GM20431 (cell line): Measurements from ENCODE around the gene PKD2L1.
"Not testable (repeated sequence)": the region's sequence is repeated elsewhere in the genome, so short reads cannot be mapped to it uniquely, and the experiment has no call there.

Experiments
- in situ Hi-C: fragments of 300-500 bp; cut with MseI, MboI; formaldehyde crosslinking; loops from one replicate; pipeline ENCODE4 v1.15.0; 2020; ENCODE audit warnings: low sequenced_read_pairs; ENCODE audit not compliant: unreplicated experiment

PKD2L1 gene

DNA sequence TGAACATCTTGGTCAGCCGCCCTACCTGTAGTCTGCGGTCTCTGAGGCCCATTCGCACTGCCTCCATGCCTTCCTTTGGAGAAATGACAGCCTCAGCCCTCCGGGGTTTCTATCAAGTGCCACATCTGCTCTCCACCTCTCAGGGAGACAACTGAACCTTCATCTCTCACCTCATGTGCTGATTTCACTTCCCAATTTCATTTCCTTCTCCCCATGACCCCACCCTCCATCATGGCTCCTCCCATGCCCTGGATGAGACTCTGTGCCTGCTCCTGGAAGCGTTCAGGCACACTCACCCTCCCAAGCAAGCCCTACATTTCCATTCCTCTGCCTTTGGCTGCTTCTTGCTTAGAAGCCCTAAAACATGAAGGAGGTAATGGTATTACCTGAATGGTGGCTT is 9.2 kb upstream of the PKD2L1 start:
- in situ Hi-C loops, result no loop called here

- in situ Hi-C loops, result no loop called here
Measured at GRCh38 chr10:100338434-100339036, 8.5 kb upstream of the PKD2L1 start.

- in situ Hi-C loops, result no loop called here
Measured at GRCh38 chr10:100334762-100335161, 4.7 kb upstream of the PKD2L1 start.

DNA sequence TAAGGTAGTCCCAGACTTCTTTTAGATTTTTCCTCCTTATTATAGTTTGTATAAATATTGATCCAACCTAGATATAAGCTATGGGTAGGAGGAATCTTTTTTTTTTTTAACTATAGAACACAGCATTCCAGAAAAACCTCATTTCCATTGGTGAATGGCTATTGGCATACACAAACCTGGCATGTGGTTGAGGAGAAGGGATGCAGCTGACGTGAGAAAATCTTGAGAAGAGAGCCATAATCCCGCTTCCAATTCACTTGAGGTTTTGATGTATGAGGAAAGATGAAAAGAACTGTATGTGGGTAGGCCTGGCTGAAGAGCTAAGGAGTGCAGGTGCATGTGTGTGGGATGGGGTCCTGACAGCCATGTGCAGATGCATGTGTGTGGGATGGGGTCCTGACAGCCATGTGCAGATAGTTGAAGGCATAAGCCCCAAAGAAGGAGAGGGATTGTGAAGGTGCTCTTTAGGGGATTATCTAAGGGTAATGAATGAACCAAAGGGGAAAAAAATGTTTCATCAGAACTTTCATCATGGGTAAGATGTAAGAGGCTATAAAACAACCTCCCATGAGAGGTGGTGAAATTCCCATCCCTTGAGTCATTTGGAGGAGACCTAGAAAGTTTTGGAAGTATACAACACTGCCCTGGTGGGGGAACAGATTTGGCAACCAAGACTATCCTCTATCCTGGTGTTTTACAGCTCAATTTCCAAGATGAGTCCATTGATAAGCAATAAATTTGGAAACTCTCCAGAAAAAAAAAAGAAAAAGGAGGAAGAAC is 3.8 kb upstream of the PKD2L1 start:
- in situ Hi-C loops, result no loop called here

DNA sequence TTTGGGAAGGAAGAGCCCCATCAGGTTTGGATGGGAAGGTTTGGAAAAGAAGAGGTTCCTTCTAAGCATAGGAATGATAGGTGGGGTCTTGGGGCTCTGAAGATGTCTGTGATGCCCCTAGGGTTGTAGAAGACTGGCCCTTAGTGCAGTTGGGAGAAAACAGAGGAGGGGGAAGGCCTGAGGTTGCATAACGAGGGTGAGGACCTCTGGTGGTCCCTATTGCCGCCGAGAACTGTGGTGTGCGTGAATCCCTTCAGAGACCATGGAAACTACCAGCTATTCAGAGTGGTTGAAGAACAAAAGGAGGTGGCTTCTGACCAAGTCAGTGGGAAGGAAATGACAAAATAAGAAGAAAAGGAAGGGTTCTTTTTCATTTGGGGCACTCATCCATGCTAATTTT is 3.1 kb upstream of the PKD2L1 start:
- in situ Hi-C loops, result no loop called here

DNA sequence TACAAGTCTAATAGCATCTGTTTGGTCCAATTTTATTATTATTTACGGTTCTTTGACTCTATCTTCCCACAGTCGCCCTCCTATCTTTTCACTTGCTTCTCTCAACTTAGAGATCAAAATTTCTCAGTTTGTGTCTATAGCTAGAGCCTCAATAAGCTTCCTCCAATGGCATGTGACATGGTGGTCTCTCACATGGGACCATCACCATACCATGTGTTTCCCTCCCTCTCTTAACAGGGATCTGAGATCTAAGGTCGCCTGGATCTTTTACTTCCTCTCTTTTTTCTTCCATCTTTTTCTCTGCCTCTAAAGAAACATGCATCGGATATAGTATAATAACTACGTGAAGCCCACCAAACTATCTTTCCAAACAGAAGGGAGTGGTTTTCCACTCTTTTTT is 1.8 kb downstream of the PKD2L1 start:
- in situ Hi-C loops, result no loop called here

DNA sequence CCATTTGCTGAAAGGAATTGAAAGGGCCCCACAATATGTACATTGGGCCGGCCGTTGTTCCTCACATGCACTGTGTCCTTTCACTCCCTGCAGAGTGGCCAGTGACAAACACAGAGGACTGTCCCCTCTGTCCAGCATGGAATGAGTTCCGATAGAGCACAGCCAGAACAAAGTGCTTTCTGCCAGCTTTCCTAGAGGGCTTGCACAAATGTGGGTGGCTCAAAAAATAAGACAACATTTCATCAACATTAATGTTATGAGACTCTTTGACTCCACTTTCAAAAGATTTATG is 2.4 kb downstream of the PKD2L1 start:
- in situ Hi-C loops, result no loop called here

DNA sequence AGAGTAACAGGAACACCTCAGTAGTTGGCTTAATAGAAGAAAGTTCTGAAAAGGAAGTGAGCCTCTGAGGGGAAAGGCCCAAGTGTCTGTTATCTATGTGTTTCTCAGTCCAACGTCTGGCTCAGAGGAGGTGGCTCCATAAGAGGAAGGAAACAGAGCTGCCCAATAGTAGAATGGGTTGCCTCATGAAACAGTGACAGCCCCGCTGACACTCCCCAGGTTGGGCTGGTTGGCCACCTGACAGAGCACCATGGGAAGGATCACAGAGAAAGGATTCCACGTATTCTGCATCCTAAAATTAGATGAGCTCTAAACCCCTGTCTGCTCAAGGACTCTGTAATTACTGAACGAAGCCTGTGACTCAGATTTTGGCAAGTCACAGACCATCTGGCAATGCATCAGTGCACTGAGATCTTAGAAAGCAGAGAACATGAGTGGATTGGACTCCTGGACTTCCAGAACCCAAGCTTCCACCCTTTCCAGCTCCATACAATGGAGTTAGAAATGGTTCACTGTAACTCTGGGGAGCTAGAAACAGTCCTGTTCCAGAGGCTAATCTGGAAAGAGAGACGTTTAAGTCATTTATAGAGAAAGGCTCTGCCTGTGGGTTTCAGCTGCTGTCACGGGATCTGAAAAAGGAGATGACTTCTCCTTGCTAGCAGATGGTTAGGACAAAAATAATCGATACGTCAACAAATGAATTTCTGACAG is 2.9 kb downstream of the PKD2L1 start:
- in situ Hi-C loops, result no loop called here

GRCh38 chr10:100325158-100325557 is 4.9 kb downstream of the PKD2L1 start:
- in situ Hi-C loops, result no loop called here

DNA sequence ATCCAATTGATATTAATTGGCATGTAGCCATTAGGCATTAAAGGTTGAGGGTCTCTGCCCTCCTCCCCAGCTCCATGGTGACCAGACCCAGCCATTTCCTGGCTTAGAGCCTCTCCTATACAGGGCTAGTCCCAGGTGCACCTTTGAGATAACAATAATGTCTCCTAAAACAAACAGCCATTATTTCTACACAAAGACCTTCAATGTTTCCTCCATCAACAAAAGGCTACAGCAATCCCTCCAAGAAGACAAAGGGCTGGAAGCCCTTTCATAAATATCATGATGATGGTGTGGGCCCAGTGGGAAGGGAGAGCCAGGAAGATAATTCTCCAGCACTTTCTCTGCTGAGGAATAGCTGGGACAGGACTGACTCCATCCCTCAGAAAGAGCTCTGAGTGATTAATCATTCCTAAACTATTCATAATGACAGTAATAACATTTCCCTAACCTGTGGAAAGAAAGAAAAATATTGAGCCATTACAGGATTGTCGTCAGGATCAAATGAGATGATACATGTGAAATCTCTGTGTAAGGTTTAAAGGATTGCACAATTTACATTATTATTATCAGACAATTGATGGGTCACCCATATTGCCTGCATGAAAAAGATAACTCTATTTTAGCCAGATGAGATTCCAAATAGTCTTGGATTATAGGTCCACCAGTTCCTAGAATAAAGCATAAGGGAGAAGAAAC is 10.2 kb downstream of the PKD2L1 start:
- in situ Hi-C loops, result no loop called here

DNA sequence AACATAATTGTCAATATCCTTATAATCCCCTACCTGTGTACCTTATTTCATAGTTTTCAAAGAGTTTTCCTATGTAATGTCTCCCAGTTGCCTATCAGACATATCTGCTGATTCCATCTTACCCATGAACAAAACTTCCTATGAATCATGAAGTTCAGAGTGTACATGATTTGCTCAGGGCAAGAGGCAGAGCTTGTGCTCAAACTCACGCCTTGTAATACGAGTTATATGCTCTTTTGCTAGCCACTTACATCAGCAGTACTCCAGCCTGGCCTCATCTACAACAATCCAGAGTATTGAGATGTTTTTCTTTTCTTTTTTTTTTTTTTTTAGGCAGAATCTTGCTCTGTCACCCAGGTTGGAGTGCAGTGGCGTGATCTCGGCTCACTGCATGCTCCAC is 11.8 kb downstream of the PKD2L1 start:
- in situ Hi-C loops, result no loop called here

GRCh38 chr10:100315615-100316014 is 14.4 kb downstream of the PKD2L1 start:
- in situ Hi-C loops, result no loop called here

DNA sequence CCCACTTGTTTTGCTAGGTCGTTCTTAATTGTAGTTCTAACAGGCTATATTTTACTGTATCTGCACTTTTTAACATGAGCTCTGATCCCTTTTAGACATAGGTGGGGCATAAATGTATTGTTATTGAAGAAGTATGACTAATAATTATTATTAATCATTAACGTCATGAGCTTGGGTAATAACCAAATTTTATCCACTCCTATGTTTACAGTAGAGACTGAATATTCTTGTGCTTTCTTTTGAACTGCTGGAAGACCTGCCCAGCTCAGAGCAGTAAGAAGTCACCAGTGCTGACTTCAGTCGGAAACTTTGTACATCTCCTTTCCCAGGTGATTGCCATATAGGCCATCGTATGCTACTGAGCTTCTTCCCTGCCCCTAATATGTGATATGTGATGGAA is 18.7 kb downstream of the PKD2L1 start:
- in situ Hi-C loops, result no loop called here

DNA sequence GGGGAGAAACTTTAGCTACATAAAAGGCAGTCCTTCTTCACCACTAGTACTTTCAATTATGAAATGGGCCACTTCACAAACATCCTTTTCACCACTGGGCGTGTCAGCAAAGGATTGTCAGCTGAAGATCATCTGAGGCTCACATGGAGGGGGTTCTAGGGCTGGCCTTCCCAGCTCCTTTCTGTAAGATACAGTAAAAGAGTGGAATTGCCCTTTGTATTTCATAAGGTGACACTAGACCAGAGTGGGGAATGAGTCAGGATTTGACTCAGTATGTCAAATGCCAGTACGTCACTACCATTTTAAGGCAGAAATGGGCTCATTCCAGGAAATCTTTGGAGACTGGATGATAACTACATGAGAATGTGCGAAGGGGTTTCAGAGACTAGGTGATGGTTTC is 22.3 kb downstream of the PKD2L1 start:
- in situ Hi-C loops, result no loop called here

DNA sequence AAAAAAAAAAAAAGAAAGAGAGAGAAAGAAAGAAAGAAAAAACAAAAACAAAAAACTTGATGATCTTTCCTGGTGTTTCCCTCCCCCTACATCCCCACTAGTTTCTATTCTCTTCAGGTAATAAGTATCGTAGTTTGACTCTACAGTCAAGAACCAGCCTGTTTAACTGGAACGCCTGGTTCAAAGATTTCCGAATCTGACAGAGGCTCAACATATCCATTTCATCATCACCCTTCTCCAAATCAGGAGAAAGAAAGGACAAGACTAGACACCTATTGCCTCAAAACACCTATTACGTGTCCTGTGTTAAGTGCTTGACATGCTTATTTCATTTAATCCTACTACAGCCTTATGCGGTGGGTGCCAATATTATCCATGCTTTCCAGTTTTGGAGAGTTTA is 23.2 kb downstream of the PKD2L1 start:
- in situ Hi-C loops, result no loop called here

DNA sequence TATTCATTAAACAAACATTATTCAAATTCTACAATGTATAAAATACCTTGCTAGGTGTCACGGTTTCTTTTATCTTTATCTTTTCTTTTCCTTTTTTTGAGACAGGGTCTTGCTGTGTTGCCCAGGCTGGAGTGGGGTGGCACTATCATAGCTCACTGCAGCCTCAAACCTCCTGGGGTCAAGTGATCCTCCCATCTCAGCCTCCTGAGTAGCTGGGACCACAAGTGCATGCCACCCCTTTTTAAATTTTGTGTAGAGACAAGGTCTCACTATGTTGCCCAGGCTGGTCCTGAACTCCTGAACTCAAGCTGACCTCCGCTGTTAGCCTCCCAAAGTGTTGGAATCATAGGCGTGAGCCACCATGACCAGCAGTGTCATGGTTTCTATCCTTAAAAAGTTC is 25.6 kb downstream of the PKD2L1 start:
- in situ Hi-C loops, result no loop called here

DNA sequence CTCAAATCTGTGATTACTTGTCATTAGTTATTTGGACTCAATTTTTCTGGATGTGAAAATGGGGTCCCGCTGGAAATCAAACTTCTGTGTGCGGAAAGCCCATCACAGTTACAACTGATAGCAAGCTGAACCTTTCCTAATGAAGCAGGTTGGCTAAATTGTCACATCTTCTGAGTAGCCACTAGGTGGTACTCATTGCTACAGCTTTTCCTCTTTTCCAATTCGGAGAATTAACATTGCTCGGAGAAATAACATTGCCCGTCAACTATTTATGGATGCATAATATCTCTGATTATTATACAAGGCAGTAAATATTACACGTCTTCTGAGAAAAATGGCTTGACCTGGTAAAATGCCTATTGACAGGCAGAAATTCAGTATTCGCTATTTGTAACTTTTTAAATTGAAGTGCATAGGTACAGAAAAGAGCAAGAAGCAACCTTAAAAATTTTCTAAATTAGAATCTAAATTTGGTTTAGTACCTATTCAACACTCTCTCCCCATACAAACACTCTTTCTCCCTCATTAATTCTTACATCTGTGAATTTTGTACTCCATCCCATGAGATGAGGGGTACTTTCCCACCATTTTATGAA is 26.2 kb downstream of the PKD2L1 start:
- in situ Hi-C loops, result no loop called here

DNA sequence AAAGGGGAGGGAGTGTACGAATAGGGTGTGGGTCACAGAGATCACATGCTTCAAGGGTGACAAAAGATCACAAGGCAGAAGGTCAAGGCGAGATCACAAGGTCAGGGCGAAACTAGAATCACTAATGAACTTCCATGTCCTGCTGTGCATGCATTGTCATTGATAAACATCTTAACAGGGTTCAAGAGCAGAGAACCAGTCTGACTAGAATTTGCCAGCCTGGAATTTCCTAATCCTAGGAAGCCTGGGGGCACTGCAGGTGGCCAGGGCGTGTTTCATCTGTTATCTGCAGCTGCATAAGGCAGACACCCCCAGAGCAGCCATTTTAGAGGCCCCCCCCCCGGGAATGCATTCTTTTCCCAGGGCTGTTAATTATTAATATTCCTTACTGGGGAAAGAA is 28.9 kb downstream of the PKD2L1 start:
- in situ Hi-C loops, result not testable (repeated sequence)

DNA sequence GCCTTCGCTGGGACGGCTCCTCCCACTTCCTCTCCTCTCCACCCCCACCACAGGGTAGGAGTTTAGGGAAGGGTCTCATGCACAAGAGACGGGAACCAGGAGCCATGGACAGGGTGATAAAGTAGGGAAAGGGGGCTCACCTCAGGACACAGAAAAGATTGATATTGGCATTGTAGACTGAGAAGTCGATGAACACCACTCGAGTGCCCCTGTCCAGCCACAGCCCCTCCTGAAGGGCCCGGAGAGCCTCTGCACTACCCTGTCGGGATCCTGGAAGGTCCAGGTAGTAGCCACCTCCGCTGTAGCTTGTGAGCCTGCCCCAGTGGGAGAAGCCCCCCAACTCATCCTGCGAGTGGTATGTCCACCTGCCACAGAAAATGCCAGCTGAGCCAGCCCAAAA is 32.8 kb downstream of the PKD2L1 start:
- in situ Hi-C loops, result no loop called here

DNA sequence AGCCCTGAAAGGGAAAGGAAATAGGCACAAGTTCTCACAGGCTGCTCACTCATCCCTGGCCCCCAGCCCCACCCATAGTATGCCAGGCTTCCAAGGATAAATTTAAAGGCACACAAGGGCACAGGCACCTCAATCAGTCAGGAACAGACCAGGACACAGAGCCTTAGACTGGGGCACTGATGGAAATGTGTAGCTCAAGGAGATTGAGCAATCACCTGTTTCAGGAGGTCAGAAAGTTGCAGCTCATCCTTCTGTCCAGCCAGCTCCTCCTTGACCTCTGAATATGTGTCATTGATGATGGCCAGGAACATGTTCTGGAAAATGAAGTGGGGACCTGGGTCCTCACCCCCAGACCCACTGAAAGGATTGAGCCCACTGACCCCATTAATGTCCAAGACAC is 37.0 kb downstream of the PKD2L1 start:
- in situ Hi-C loops, result no loop called here

DNA sequence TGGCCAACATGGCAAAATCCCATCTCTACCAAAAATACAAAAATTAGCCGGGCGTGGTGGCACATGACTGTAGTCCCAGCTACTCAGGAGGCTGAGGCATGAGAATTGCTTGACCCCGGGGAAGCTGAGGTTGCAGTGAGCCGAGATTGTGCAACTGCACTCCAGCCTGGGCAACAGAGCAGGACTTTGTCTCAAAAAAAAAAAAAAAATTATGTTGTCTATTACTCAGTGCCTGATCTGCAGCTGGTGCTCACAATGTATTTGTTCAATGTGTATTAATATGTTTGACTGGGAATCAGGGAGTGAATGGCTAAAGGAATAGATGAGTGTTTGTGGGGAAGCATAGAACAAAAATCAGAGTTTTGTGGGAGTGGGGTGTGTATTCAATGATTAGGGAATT is 37.7 kb downstream of the PKD2L1 start:
- in situ Hi-C loops, result not testable (repeated sequence)
